Cortex of kidney (tissue), 1 donor: ENCODE measurements around the gene PHKA2.

Experiments
- DNase-seq: peaks from one replicate; lab custom pipeline; 2025; lab: John Stamatoyannopoulos, UW

The PHKA2 gene

DNA sequence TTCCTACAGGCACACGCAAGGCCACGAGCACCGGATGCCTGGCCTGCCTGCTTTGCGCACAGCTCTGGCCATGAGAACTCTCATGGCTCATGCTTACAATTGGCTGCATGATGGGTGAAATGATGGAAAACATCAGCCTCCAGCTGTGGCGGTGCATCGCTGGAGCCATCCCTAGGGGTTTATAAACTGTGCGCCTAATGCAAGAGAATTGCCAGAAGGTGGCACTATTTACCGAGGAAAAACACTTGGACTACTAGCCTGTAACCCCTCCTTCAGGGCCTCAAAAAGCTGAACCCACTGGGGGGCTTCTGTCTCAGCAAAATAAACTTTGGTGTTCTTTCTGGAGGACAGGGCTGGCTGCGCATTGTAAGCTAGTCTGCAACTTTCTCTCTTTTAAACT is 51.9 kb downstream of the PHKA2 start:
- no peak for DNase-seq

DNA sequence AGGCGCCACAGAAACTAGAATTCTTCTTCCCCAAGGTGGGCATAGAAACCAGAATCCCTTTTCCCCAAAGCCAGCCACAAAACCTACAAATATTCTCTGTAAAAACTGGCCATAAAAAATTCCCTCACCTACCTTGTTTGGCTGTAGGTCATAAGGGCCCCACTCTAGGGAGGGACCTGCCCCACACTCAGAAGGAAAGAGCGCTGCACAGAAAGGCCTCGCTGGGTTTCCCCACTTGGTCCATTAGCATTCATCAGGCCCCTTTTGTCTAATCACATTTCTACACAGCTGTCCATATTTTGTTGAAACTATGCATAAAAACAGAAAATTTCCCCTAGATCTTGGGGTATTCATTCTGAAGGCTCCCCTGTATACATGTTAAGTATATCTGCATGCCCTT is 54.1 kb downstream of the PHKA2 start:
- no peak for DNase-seq

DNA sequence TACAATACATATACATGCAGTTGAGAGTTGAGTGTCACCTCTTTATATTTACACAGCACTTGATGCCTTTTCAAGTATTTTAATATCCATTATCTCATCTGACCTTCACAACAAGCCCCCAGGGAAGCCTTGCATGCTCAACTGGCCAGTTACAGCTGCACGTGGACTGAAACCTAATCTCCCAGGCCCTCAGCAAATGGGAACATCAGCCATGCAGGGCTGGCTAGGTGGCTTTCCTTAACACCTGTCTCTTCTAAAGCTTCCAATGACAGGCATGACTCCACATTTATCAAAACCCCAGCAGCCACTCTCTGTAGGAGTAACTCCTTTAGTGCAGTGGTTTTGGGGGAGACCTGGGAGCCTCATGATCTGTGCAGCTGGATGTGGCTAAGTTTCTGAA is 56.4 kb downstream of the PHKA2 start:
- no peak for DNase-seq

DNA sequence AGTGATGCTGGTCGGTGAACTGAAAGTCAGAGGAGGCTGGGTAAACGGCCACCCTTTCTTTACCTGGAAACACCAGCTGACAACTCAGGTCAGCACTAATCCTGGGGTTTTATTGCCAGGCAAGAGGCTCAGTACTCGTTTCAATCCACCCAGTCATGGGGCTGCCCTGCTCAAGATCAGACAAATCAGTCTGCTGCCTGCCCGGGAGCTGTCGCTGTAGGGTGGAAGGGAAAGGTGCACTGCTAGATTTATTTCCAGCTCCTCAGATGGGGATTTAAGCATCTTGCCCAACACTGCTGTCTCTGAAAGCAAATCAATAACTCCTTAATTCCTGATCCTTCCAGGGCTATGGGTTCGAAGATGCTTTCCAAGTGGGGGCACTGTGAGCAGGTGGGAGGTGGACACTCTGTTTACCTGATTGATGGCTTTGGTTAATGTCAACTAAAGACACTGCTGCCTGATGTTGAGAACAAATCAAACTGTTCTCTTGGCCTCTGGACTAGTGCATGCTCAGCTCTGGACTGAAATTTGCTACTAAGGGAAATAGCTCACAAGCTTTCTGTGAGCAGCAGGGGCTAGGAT is 59.3 kb downstream of the PHKA2 start:
- no peak for DNase-seq

DNA sequence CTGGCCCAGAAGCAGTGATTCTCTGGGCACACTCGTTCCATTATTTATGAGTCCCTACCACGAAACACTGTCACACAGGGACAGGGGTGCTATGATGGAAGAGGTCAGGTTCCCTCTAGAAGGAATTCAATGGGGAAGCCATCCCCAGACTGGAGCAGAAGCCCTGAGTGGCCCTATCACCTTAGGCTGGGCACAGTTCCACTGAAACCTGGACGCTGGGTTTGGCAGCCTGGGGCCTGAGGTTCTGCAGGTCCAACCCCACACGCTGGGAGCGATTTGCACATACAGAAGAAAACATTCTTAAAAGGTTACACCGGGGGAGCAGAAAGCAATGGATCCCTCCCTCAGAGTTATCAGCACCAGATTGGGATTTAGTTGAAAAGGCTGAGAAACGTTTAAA is 63.3 kb downstream of the PHKA2 start:
- no peak for DNase-seq

DNA sequence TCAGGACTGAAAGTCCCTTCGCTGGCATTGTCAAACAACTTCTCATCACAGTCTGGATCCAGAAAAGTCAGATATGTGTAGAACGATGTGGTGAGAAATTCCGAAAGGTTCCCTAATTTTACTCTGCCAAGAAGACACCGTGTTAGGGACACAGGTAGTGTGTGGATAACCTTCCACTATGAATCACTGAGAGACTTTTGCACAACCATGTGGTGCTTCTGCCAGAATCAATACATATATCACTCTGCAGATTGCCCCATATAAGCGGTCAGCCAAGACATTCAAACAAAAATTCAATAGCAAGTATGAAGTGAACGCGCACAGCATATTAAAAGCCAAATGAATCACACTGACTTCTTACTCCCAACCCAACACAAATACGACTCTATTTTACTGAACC is 63.8 kb downstream of the PHKA2 start:
- DNase-seq: no peak

DNA sequence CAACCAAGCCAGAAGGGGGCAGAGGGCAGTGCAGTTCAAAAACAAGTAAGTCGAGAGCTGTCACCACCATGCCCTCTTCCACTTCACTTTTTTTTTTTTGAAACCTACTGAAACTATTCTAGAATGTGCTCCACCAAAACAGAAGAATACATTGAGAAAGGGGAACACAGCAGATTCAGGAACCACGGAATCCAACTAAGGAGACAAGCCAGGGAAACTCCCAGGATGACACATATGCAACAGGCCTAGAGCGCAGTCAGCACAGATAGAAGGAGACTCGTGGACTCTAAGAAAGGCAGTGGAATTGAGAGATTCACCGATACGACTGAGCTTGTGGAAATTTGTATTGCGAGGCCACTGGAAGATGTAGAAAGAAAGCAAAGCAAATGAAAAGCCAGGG is 66.1 kb downstream of the PHKA2 start:
- DNase-seq: no peak

DNA sequence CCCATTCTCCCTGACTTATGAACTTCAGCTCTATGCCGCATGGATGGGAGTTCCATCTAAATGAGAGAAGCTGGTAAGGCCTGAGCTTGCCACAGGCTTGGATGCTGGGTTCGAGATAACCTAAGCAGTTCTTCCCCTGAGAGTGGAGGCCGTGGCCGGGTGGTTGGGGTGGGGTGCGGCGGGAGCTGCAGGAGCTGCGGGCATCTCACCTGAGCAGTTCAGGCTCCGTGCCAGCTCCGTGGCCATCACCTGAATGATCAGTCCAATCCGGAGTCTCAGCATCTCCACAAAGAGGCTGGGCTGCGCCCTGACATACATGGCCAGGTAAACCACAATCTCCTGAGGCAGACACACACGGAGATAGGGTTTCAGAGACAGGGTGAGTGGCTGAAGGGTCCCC is 77.6 kb downstream of the PHKA2 start:
- DNase-seq: no peak

DNA sequence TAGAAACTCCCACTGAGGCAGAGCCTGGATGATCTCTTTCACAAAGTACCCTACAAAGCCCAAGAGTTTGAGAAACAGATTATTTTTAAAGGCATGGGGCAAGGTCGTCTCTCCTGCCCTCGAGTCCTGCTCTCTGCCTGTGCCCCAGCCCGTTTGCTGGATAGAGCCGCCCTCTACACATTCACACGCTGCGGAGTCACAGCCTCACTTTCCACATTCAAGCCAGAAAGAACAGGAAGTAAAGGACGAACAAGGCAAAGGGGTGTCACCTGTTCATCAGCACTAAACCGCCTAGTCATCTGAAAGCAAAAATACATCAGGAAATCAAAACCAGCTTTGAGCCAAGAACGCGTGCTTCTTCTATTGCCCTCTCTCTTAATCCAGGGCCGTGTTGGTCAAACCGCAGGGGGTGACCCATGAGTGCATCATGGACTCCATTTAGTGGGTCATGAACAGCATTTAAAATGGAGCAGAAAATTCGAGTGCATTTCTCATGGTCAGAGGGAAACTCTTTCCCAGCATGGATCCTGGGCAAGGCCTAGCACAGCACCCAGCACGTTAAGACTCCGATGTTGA is 83.4 kb downstream of the PHKA2 start:
- no peak for DNase-seq

DNA sequence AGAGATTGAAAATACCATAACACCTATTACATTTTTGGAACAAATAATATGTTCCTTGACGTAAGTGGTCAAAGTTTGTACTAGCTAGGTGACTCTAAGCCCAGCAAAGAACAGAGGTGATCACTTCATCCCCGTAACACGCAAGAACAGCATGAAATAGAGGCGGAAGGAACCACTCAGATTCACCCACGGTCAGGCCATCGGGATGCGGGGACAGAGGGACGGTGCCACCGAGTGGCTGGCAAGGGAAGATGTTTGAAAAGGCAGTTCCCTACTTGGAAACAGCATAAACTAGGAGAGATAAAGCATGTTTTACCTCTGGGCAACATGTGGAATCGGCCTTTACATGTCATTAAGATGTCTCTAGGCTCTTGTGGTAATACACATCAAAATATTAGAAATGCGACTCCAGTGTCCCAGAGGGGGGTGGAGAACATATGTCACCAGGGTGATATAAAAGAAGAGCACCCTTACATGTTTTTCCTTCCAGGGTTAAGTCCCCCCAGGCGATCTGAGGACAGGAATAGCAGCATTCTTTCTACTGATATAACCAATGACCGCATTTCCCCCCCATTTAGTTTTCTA is 84.0 kb downstream of the PHKA2 start:
- DNase-seq: no peak

DNA sequence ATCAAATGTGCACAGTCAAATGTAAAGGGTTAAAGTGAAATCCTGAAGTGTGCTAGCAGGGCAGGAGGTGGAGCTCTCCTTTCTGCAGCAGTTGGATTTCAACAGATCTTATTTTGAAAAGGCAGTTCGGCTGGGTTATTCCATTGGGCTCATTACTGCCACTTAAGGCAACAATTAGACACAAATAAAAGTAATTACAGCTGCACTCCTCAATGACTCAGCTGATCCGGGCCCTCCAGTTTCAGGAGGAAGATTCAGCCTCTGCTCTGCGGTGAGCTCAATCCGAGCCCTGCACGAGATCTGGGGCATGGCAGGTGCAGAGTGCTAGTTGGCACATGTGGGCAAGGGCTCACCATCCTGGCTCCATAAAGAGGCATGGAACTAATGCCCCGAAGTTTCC is 85.4 kb downstream of the PHKA2 start:
- DNase-seq: no peak

DNA sequence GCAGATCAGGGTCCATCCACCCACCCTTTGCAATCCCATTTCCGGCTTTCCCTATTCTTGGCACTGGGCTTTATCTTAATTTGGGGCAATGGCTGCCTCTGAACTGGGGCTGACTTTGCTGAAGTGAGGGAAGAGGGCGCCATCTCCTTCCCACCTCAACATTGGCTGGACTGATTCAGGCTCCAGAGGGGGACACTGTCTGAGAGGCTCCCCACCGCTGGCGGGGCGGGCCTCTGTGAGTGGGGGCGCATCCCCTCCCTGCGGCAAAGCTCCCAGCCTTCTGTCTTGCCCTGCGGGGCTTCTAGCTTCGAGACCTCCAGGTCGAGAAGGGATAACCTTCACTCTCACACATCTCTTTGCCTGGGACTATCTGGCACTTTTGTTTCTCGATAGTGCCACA is 85.8 kb downstream of the PHKA2 start:
- DNase-seq: no peak

DNA sequence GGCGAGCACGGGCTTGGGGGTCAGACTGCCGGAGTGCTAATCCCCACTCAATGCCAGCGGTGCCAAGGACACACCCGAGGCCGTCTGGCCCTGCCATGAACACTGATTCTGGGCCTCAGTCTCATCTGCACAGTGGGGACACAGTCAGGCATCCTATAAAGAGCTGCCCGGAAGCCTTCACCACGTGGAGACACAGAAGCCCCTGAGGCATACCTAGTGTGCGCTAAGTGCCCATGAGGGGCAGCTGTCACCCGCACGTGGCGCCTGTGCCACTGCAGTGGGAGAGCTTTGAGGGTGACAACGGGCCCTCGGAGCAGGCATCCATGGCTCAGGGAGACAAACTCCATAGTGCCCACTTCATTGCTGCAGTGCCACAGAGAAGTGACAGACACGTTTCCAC is 86.3 kb downstream of the PHKA2 start:
- DNase-seq: no peak

DNA sequence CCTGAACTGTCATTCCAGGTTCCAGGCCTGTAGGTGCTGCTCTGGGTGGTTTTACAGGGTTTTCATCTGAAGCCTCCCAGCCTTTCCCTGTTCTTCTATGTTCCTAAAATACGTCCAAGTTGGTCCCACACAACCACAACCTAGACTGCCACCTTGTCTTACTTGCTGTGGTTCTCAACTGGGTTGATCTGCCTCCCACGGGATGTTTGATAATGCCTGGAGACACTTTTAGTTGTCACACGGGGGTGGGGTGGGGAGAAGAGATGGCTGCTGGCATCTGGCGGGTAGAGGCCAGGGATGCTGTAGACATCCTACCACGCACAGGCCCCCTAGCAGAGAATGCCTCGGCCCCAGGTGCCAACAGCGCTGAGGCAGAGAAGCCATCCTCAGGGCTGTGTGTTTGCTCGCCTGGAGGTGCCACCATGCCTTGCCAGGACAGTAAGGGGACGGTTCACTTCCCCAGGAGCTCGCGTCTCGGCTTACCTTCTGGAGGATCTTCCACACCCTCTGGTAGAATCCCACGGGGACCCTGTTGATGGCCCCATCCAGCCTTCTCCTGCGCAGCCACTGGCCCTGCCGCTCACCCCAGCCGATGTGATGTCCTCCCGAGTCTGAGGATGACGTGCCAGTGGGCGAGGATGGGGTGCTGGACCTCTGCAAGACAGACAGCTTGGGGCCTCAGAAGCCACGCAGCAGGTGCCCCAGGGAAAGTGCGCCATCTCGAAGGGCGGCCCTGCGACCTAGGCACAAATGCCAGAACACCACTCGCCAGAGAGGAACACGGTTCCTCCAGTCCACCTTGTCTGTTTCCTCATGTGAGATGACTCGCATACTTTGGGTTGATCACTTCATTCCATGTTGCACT is 87.0 kb downstream of the PHKA2 start:
- no peak for DNase-seq

DNA sequence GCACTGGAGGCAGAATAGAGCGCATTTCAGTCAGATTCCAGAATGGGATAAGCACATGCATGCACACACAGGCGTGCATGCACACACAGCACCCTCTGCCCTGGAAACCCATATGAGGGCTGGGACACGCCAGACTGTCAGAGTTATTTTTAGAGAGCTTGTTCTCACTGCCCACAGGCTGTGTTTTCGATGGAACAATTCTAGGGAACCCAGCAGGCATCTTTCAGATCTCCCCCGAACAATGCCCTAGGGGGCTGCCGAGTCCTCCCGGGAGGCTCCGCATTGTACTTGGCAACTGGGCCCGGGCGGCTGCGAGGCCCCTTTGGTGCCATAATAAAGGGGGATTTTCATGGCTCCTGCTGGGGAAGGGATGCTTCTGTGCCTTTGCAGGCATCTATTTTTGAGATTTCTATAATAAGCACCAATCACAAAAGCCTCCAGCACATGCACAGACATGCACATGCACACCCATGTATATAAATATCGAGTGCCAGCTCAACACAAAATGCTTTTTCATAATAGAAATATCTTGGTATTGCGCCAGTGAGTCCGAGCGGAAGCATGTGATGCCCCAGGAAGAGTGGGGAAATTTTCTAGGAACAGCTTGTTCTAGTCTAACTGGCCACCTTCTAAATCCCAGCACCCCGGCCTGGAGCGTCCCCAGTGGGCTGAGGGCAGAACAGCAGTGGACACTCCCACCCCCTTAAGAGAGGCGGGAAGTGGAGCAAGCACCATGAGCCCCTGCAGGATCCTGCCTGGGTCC is 88.5 kb downstream of the PHKA2 start:
- no peak for DNase-seq

DNA sequence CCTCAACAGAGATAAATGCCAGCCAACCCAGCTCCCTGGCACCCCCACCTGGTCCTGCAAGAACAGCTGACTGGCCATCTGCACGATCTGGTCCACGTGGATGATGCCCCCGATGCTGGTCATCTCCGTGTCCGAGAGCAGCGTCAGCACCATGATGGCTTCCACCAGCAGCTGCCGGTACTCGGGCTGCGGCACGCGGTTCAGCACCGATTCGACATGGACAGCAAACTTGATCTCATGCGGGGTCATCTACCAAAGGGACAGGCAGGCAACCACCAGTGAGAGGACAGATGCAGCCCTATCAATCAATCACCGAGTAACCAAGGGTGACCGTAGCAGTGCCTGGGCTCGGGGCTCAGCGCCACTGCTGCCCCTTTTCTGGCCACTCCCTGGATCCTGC is 89.8 kb downstream of the PHKA2 start:
- DNase-seq: no peak

DNA sequence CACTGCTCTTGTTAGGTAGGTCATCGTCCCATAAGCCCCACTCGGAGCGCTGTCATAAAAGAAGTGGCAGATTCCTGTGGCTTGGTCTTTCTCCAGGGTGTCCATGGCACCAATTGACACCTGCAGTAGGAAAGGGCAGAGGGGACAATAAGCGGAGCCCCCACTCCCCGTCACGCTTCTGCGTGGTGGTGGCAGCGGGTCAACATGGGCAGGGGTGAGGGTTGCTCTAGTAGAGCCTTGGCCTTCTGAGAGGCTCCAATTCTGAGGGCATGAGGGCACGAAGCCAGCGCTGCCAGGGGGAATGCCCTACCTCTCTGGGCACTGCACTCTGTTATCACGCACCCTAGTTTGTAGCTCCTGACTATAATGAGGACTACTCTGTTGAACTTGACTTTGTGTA is 90.4 kb downstream of the PHKA2 start:
- DNase-seq: no peak

DNA sequence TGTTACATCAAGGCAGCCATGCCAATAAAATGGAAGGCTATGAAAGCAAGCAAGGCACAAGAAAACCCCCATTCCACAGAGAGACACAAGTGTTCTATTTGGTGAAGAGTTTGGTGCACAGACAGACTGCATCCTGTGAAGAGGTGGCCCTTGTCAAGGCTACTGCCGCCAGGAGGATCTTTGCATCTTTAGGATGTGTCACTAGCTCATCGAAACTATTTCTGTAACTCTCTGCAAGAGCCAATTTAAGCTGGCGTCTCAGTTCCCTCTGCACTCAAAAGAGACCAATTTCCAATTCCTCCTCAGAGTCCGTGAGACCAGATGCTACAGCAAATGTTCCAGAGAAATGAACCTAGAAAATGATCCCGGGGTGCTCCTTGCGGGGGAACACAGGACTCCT is 91.0 kb downstream of the PHKA2 start:
- no peak for DNase-seq

DNA sequence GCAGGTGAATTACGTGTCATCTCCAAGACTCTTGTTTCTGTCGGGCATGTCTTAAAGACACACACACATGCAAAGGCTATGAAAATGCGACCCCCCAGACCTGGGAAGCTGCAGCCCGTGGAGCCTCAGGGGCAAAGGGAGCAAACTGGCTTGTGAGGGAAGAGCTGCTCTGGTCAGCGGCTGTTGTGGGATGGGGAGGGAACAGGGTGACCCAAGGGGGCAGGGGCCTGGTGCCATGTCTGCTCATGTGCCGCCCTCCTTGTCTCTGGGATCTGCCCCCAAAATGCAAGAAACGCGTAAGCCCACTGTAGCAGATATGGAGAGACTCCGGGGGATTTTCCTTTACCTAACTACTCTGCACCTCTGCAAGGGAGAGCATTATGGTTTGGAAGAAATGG is 92.4 kb downstream of the PHKA2 start:
- DNase-seq: no peak

DNA sequence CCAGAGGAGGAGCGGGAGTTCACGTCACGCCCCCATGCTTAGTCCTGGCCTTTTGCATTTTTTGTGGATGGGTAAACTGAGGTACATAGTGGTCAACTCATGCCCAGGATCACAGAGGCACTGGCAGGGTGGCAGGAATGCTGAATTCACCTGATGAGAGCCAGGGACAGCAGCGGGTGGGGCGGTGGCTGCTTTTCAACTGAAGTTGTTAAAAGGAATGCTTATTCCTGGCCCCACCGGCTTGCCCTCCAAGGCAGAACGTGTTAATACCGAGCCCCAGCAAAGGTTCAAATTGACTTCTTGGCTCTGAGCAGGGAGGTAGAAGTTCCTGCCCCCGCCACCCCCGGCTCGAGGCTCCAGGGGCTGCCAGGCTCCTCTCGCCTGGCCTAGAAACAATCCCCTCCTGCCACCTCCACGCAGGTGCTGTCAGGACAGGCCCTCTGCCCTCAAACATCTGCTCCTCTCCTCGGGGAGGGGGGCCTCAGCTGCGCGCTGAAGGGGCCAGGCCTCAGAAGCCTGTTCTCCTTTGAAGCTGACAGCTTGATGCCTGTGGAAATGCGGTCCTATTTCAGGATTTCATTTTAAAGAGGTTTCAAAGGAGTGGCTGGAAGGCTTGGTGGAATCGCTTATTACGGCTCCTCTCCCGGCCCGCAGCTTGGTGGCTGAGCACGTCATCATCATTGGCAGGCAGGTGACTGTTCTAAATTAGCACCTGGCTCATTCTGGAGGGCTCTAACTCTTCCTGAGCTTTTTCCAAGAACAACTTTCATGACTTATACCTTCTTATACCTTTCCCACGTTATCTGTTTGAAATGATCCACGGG is 93.0 kb downstream of the PHKA2 start:
- no peak for DNase-seq

DNA sequence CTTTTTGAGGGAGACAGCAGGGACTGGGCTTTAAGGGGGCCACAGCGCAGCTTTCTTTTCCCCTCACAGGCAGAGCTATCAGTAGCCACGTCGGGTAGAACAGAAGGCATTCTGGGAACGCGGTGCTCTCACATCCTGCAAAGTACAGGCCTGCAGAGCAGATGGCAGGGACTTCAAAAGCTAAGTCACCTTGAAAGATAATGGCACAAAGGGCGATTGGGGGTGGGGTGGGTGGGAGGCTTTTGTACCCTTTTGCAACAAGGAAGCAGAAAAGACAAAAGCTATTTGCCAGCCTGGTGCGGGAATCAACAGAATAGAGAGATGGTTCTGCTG is 93.9 kb downstream of the PHKA2 start:
- DNase-seq: no peak
